NCI-H2107 treated with DMSO at 0.1 percent for 48 hours (cell line): ENCODE measurements around the gene HIRA.
A peak's percentile ranks its signal among the peaks of the same experiment; 100 is the strongest.
"Not testable (repeated sequence)": the region's sequence is repeated elsewhere in the genome, so short reads cannot be mapped to it uniquely, and the experiment has no call there.

ENCODE experiments used
- DNase-seq: peaks from one replicate; lab custom pipeline; 2025; ENCODE audit not compliant: unreplicated experiment; lab: John Stamatoyannopoulos, UW

Gene HIRA

DNA sequence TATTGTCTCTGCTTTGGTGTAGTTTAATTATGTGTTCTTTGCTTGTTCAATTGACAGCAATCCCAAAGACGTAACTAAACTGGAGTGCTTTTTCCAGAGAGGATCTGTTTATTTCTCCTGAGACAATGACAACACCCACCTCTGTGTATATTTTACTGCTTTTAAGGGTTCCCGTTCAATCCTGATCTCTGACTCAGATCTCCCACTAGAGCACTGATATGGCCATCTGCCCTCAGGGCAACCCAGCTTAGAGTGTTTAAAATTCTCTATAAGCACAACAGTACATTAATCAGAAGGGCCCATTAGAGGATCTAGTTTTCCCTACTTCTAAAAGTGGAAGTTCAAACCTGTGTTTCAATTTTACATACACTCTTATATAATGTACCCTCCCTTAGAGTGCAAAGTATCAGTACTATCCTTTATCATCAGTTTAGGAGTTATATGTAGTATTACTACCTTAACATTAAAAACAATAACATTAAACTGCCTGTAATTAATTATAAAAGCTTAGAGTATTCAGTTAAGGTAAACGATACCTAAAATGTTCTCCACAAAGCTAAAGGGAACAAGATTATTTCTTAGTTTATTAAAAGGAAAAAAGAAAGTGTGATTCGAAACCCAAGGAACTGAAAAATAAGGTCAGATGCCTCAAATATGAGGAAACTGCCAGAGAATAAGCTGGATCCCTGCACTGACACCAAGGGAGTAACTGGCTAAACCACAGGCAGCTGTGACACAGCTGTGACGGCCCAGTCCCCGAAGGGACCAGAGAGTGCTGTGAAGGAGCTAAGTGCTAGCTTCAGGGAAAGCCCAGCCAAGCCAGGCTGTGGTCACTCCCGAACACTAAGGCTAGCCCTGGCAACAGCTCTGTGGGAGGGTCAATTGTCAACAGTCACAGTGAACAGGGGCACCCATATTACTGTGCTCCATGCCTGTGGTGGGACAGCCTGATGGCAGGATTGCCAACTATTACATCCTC is 32.2 kb upstream of the HIRA start:
- DNase-seq, result no peak

DNA sequence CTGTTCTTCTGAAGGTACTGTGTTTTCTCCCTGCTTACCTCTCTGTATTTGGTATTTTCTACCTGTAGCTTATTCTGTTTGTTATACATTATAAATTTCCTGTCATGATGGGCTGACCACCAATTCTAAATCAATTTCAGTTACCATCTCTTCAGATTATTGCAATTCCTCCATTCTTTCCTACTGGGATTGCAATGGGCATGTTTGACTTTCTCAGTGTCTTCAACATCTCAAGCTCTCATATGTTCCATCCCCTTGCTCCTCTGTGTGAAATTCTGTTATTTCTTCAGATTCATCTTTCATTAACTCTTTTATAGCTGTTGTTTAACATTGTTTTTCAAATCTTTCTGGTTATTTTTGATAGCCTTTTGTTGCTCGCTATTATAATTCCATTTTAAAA is 31.5 kb upstream of the HIRA start:
- DNase-seq, result no peak

DNA sequence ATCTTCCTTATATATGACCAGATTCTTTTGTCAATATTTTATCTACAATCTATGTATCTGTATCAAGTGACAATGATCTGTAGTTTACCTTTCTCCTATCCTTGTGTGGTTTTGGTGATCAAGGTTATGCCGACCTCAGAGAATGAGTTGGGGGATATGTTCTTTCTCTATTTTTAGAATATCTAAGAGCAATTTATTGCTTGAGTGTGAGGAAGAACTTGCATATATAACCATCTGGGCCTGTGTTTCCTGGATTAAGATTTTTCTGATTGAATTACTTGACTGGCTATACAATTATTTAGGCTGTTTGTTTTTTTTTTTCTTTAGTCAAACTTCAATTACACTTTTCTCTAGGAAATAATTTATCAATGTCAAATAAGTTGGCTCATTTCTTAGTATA is 30.0 kb upstream of the HIRA start:
- DNase-seq, result no peak

DNA sequence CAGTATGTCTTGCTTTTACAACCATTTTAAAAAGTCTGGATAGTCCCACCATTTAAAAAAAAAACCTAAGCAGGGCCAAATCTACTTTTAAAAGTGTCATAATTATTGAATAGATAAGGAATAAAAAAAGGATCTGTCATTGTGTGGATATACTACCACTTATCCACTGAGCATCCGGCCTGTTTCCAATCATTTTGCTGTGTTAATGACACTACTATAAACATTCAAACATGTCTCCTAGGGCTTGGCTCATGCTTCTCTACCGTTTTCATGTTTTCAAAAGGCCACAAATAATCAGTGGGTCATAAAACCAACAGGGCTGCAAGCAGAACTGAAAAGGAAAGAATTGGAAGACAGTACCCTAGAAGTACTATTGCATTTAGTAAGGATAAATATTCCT is 28.5 kb upstream of the HIRA start:
- no peak for DNase-seq

DNA sequence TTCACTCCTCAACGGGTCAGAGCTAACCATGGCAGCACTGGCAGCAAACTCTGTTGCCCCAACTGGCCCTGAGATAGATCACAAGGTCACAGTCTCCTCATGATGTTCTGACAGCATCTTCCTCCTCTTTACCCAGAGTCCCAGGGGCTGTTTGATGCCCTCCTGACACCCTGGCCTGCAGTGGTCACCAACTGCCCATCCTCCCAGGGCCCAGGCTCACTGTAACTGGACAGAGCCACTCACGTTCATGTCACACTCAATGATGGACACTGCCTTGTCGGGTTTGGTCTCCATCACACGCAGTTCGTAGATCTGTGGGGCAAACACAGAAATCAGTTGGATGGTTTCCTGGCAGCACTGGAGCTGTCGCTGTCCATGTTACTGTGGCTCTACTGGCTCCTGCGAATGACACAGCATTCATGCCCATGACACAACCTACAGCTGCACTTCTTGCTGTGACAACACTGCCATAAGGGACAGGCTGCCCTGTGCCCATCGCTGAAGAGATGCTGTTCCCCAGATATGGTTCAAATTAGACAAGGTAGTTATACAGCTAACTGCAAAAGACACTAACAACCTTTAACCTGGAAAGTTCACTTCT is 26.4 kb upstream of the HIRA start:
- no peak for DNase-seq

DNA sequence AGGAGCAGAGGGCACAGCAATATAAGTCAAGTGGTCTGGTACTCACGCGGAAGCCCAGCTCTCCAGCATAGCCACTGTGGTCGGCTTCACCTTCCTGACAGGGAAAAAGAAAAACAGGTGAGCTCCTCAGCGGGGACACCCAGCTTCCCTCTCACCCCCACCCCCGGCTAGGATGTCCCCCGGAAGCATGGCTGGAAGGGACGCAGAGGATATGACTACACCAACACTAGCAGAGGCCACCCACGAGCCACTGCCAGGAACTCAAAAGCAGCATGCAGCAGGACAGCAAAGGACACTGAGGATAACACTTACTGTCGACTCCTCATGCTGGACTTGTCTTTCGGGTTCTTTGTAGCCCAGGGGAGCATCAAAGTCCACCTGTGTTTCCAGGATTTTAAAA is 25.0 kb upstream of the HIRA start:
- DNase-seq, result no peak

DNA sequence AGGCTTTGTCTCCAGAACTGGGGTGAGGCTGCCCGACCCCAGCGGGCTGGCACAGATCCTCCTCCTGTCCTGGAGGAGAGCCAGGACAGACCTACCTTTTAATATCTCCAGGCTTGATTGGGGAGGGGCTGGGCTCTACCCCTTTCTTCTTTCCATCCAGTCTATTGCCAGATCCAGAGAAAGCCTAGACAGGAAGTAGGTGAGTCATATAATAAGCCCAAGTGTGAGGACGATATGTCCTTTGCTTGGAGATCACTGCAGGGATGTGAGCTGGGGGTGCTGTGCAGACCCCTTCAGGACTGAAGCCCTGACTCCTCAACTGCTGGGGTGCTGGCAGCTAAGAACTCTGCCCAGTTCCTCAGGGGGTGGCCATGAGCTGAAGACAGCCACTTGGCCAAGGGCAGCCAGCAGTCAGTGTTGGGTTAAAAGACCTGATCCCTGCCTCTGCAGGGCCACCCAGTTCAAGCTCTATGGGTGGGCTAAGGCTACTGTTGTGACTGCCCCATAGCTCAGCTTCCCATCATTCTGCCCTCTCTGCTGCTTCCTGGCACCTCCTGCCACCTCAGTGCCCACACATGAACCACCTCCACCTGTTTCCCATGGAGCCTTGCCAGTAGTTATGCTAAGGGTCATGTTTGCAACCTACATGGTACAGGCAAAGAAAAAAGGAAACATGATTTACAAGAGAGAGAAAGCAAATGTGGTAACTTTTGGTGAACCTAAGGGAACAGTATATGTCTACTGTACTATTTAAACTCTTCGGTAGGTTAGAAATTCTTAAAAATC is 24.2 kb upstream of the HIRA start:
- DNase-seq, result no peak

DNA sequence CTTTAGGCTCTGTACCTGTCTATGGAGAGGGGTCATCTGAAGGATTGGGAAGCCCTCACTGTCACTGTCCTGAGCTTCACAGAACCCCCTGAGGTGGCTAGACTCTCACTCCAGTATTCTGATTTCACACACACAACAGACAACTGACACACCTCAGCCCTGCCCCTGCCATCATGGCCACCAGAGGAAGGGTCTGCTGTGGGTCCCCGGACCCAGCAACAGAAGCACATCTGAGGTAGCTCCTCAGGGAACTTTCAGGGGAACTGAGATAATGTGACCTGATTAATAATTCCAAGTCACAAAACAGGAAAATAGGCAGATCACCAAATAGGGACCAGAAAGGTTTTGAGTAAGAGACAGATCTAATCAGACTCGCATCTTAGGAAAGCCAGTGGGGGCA is 23.5 kb upstream of the HIRA start:
- DNase-seq, result no peak

DNA sequence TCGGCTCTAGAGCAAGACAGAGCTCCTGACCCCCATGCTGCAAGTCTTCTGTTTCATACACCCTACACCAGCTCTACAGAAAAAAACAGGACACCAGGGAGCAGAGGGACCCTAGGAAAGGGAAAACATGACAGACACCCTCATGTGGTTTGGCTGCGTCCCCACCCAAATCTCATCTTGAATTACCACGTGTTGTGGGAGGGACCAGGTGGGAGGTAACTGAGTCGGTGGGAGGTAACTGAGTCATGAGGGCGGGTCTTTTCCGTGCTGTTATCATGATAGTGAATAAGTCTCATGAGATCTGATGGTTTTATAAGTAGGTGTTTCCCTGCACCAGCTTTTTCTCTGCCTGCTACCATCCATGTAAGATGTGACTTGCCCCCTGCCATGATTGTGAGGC is 22.6 kb upstream of the HIRA start:
- DNase-seq, result no peak

DNA sequence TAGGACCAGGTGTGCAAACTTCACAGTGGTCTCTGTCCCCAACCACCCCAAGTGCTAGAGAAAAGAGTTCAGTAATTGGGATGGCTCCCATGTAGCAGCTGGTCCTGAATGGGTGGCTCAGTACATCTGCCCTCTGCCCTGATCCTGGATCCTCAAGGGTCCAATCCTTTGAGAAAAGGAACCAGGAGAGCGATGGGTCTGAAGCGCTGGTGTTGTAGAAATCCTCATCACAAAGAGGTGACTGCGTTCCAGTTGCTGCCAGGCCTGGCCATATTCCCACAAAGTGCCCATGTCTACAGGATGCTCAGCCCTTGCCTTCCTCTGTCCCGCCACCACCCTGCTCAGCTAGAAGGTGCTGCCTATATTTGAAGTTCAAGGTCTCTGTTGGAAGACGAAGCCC is 22.2 kb upstream of the HIRA start:
- no peak for DNase-seq

DNA sequence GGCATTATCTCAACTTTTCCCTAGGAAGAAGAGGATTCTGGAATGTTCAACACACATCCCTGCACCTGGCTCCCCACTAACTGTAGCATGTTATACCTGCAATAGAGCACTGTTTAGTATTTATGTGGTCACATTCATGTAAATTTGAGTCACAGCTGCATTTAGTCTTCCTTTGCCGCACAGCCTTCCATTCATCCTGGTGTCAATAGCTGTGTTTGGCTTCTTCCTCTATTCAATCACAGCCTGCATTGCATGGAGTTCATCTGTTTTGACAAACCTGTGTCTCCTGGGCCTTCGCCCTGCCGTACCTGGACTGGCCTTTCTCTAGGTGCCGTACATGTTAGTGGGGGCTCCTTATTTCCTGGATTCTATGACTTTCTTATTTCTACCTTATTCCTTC is 20.0 kb upstream of the HIRA start:
- DNase-seq, result no peak

DNA sequence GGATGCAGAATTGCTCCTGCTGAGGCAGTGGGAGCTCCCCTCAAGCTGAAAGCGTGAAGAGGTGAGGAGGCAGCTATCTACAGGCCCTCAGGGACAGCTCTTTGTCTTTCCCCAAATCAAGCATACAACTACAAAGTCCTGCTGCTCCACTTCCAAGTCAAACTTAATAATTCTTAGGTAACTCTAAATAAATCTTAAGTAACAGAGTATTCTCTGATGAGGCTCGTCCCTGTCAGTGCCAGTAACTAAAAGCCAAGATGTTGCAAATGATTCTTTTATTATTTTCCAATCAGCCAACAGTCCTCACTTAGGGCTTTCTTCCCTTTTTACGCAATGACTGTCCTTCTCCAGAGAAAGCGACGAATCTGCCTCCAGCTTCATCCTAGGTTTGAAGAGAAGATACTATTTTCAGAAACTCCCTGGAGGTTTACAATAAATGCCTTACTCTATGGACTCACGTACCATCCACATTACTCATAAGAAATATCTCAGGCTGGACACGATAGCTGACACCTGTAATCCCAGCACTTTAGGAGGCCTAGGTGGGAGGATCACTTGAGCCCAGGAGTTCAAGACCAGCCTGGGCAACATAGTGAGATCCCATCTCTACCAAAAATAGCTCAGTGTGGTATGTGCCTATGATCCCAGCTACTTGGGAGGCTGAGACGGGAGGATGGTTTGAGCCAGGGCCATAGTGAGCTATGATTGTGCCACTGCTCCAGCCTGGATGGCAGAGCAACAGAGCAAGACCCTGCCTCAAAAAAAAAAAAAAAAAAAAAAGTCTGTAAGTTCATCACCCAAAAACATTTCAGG is 19.0 kb upstream of the HIRA start:
- DNase-seq, result no peak

DNA sequence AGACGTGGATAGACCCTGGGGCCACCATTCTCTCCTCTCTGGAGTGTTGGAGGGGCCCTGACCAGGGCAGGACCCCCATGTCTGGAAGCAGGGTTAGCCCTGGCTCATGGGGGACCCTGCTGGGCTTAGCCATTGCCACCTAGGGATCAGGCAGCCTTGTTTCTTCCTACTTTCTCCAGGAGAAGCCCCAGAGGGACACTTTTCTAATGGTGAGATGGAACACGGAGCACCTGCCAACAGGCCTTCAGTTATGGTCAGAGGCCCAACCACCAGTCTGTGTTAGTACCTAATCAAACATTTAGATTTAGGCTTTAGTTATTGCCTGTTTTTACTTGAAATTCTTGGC is 17.9 kb upstream of the HIRA start:
- no peak for DNase-seq

DNA sequence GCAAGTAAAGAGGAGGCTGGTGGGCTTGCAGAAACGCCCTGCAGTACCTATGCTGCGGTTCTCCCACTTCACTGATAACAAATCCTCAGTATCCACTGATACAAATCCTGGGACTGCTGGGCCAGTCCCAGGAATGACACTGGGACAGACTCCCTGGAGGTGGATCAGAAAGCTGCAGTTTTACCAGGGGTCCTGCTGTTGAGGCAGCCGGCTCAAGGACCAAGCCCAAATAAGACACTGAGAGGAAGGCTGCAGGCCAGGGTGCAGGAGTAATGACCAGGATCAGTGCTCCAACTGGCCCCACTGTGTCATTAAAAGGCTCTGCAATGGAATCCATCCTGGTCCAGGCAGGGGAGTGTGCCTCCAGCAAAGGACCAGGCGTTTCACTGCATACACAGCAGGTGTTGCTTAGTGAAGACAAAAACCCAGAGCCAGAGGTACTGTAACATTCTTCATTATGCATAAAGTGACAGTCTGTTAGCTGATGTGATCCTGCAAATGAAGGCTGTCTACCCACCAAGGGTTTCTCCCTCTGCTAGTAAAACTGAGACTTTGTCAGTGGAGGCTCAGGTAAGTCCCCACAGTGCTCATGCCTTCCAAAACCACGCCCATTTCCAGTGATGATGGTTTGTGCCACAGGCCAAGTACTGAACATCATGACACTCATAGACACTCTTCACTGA is 17.3 kb upstream of the HIRA start:
- DNase-seq, result no peak

DNA sequence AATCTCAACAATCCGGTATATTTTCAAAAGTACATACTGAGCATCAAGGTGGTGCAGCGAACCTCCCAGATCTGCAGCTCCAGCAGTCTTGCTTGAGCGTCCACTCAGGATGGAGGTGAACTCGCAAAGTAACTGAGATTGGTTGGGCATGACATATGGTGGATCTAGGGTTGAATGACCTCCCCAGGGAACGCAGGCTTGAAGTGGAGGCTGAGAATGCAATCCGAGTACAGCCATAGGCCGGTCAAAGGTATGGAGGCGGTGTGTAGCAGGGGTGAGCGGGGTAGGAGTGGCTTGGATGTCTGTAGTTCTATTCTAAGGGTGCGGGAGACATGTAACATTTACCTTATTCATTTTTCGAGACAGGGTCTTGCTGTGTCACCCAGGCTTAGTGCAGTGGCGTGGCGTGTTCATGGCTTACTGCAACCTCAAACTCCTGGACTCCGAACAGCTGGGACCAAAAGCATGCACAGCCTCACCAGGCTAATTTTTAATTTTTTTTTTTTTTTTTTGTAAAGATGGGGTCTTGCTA is 16.6 kb upstream of the HIRA start:
- peak; percentile 89 for DNase-seq

DNA sequence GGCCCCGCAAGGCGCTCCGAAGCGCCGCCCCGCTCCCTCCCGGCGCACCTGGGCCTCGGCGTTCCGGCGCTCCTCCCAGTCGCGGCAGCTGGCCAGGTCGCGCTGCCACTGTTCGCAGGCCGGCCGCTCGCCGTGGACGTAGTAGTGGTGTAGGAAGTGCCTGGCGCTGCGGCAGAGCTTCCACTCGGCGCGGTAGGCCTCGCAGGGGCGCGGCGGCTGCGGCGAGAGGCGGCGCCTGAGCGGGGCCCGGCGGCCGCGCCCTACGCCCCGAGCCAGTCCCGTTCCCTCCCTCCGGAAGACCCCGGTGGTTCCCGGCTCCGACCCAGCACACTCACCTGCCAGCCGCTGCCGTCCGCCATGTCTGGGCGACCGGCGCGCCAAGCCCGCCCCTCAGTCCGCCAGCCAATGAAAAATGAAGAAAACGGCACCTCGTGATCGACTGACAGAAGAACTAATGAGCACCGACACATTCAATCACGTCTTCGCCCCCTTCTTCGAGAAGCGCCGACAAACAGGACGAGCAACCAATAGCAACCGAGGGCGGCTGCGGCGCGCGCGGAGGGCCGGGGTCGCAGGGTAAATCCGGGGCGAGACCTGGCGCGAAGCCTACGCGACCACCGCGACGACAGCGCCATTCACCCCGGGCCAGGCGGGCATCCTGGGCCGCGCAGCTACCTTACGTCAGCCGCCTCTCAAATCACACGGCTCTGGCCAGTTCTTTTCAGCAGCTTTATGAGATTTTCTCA is 16.0 kb upstream of the HIRA start, which contains the start of gene C22orf39:
C22orf39 (minus strand) TSS at position 382 of the 746 bp plus-strand sequence; CDS start at position 359, 23 bp downstream.
- DNase-seq, result peak; percentile 83

DNA sequence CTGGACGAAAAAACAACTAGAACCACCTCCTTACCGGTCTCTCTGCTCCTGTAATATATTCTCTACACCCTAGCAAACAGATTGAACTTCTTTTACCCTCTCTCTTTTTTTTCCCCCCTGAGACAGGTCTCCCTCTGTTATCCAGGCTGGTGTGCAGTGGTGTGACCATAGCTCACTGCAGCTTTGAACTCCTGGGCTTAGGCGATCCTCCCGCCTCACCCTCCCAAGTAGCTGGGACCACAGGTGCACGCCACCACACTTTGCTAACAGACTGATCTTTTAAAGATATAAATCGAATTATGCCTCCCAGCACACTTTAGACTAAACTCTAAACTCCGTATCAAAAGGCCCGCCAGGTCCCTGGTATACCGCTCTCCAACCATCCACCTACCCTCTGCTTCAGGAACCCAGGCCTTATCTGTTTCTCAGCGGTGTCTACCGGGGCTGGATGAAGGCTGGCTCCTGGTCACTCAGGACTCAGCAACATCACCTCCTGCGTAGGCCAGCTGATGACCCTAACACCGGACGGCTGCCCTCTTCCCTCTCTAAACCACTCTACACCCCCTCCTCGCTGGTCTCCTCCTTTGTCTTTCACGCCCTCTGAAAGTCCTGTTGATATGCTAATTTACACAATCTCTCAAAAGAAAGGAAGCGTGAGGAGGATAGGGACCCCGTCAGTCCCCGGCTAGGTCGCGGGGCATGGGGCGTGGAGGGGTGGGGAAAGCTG is 15.2 kb upstream of the HIRA start:
- DNase-seq, result no peak

DNA sequence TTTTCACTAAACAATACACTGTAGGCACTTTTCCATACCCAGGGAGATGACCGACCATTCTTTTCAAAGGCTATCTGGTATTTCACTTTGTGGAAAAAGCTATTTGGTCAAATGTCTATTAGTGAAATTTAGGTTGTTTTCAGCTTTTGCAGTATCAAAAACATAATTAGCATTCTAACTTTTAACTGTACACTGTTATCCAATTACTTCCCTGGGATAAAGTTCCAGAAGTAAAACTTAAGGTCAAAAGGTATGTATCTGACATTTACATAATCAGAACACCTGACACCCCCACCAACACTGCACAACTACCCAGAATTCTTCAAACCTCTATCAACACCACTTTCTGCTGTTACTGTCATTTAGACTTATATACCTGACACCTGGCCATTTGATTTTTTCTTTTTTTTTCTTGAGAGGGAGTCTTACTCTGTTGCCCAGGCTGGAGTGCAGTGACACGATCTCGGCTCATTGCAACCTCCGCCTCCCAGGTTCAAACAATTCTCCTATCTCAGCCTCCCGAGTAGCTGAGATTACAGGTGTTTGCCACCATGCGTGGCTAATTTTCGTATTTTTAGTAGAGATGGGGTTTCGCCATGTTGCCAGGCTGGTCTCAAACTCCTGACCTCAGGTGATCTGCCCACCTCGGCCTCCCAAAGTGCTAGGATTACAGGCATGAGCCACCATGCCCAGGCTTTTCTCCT is 13.9 kb upstream of the HIRA start:
- DNase-seq, result not testable (repeated sequence)
